Neural progenitor cell (in vitro differentiated cells): ENCODE data around the gene KBTBD6.

Experiments
- CTCF ChIP-seq: fragments of 200-600 bp; sonication (generic); IDR thresholded peaks from 2 replicates; pipeline ENCODE4 v1.5.1; 2017; ENCODE audit warnings: antibody characterized with exemption, mild to moderate bottlenecking
- EZH2 ChIP-seq: fragments of 200-600 bp; sonication (generic); IDR thresholded peaks from 2 replicates; pipeline ENCODE4 v1.6.1; 2017; ENCODE audit warnings: antibody characterized with exemption, mild to moderate bottlenecking, moderate library complexity
- EZH2phosphoT487 ChIP-seq: fragments of 200-600 bp; sonication (generic); IDR thresholded peaks from 2 replicates; pipeline ENCODE4 v1.6.1; 2017; ENCODE audit warnings: antibody characterized with exemption

GRCh38 chr13:41145136-41145908 lies 12.7 kb upstream of the KBTBD6 start:
- TF ChIP-seq CTCF = no peak
- TF ChIP-seq EZH2phosphoT487 = no peak
- no peak for TF ChIP-seq EZH2
